ENCODE results near the gene VPS54.
"Not testable (repeated sequence)": the region's sequence is repeated elsewhere in the genome, so short reads cannot be mapped to it uniquely, and the experiment has no call there.

GRCh38 chr2:63994329-63995070 is 24.7 kb downstream of the VPS54 start:
- not testable (repeated sequence) for TF ChIP-seq EZH2phosphoT487 (conservative IDR thresholded peaks at IDR 0.05; ENCODE audit: low read length); CTCF (IDR thresholded peaks at IDR 0.05; ENCODE audit: insufficient read depth, low read length, poor library complexity, severe bottlenecking)

Measured in SU-DHL-6 (cell line).